Lung (tissue), 16 donors: Measurements from ENCODE around the gene BTG4. TPM values are rescaled to one million over a fixed set of nuclear protein-coding genes. Genes with fewer than 3 reads are reported as not detected.

ENCODE experiments used
- ATAC-seq: fragments of 200-7000 bp; cut with Tn5 transposase; one replicate; pipeline ENCODE4 v1.9.1; 2020; ENCODE audit warnings: moderate number of reproducible peaks; ENCODE audit not compliant: insufficient read depth, low FRiP score
- DNase-seq, 3 donors: peaks; one replicate each; pipeline ENCODE4 v3.0.0-alpha.2; 2013 to 2017
- H3K27ac ChIP-seq, 2 donors: one replicate each; pipeline ENCODE4 v1.5.1; 2013; ENCODE audit warnings: mild to moderate bottlenecking in 2 of 2, moderate library complexity in 2 of 2, control low read depth in 1 of 2, inconsistent platforms in 1 of 2, low read depth in 1 of 2, low read length in 1 of 2
- H3K27me3 ChIP-seq, 3 donors: one replicate each; pipeline ENCODE4 v1.5.1; 2013; ENCODE audit warnings: low read length in 2 of 3; ENCODE audit not compliant: control insufficient read depth in 3 of 3, insufficient read depth in 3 of 3
- H3K36me3 ChIP-seq, 4 donors: one replicate each; pipeline ENCODE4 v1.5.1; 2013; ENCODE audit warnings: low read length in 4 of 4, mild to moderate bottlenecking in 1 of 4, moderate library complexity in 1 of 4; ENCODE audit not compliant: control insufficient read depth in 4 of 4, insufficient read depth in 4 of 4
- H3K4me1 ChIP-seq, 5 donors: one replicate each; pipeline ENCODE4 v1.5.1; 2013; ENCODE audit warnings: low read length in 5 of 5, mild to moderate bottlenecking in 2 of 5, moderate library complexity in 1 of 5; ENCODE audit not compliant: control insufficient read depth in 5 of 5, insufficient read depth in 5 of 5
- H3K4me3 ChIP-seq: one replicate; pipeline ENCODE4 v1.5.1; 2013; ENCODE audit warnings: mild to moderate bottlenecking, control low read depth, moderate library complexity
- H3K9ac ChIP-seq, 2 donors: one replicate each; pipeline ENCODE4 v1.5.1; 2013; ENCODE audit warnings: low read length in 2 of 2, control low read depth in 1 of 2; ENCODE audit not compliant: insufficient read depth in 1 of 2
- H3K9me3 ChIP-seq, 4 donors: one replicate each; pipeline ENCODE4 v1.5.1; 2013; ENCODE audit warnings: low read length in 3 of 4, mild to moderate bottlenecking in 1 of 4, moderate library complexity in 1 of 4; ENCODE audit not compliant: control insufficient read depth in 4 of 4, insufficient read depth in 3 of 4
- WGBS, 2 donors: extraction: QIAGEN DNeasy Blood & Tissue Kit; methylation state at CpG; one replicate each; pipeline ENCODE4 v1.1.7; 2013; 5-methylcytosine and 5-hydroxymethylcytosine counted together
- long read RNA-seq, 5 donors: transcript quantifications; one replicate each; lab custom pipeline, GENCODE V29; 2026
- polyA plus RNA-seq, 2 donors: library from polyadenylated mRNA; stranded (reverse); fragments of 200-250 nt; gene quantifications; one replicate each; pipeline ENCODE4 v1.2.1, GENCODE V29; 2013
- total RNA-seq, 2 donors: library from RNA; depleted of rRNA in 1 of 2; stranded (reverse); fragments of >200 nt in 1 of 2; gene quantifications; one replicate each; pipeline ENCODE4 v1.2.1, GENCODE V29; 2014 to 2021
- TF ChIP-seq, protein P1 (sequence below): IDR thresholded peaks from 2 replicates; pipeline ENCODE4 v1.5.1; 2012; ENCODE audit warnings: mild to moderate bottlenecking; ENCODE audit errors: control extremely low read depth, extremely low read depth
- donor health status: control.
- donor health status: control.
- donor health status: Bipolar disorder and iron deficiency.
- donor health status: healthy.
- donor health status: DM: yes; HTN: yes; CAD: no.

BTG4 gene
- total RNA-seq (1 to 10 TPM in 1 of 2 donors, under 1 TPM in 1; 0.74 to 1.5 TPM), polyA plus RNA-seq (under 1 TPM; 0.23 to 0.30 TPM)
- long read RNA-seq, donor 1 = 0 reads
- long read RNA-seq, donor 2 = 0 reads
- long read RNA-seq, donor 3 = 0 reads
- long read RNA-seq, donor 4 = 0 reads
- long read RNA-seq, donor 5, partial matches to known transcripts = 110 of 140 reads
- long read RNA-seq, donor 5, other reads (novel, unspliced or antisense) = 30 of 140 reads

DNA sequence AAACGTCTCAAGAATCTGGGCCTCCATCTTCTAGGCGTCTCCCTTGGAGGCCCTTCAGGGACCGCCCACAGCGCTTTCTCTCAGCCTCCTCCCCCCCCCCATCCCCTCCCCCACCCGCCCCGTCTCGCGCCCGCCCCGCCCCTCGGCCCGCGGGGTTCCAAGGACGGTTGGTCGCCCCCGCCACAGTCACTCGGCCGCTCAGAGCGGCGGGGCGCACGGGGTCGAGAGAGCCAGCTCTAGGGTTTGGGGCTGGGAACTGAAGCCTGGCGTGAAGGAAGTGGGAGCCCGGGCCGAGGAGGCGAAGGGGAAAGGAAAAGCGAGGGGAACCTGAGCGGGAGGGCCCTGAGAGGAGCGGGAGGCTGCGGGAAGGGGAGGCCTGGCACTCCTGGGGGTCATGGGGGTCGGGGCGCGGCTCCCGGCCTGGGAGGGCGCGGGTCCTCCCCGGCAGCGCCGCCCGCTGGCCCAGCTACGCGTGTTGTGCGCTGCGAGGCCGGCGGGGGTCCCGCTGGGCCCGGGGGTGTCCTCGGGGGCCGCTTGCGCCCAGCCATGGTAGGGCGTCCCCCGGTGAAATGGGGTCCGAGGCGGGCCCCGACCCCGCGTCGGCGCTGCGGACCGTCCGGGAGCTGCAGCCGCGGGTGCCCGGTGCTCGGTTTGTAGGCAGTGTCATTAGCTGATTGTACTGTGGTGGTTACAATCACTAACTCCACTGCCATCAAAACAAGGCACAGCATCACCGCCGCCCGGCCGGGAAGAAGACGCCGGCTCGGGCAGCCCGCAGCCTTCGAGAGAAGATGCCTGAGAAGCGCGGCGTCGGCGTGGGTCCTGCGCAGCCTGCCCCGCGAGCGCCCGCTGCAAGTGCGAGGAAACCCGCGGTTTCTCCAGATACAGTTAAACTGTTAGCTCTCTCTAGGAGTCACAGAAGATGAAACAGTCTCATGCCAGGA, at the start of gene BTG4:
BTG4 (minus strand) TSS at position 91 of the 944 bp plus-strand sequence. CDS start 13,610 bp downstream, outside the sequence.
- Histone ChIP-seq H3K9ac (no peak within 1 kb of the TSS), H3K9me3 (no peaks in the 10 kb centered on the region), H3K4me1 (peaks cover 0 to 11% (median 0%) of the 10 kb centered on the region in 5 donors), H3K27ac (no peak within 1 kb of the TSS), H3K36me3 (no peaks in the 10 kb centered on the region), H3K27me3 (peaks cover 0 to 41% (median 34%) of the 10 kb centered on the region in 3 donors), H3K4me3 (peak within 1 kb of the TSS; percentile 41)
- TF ChIP-seq, protein P1, sequence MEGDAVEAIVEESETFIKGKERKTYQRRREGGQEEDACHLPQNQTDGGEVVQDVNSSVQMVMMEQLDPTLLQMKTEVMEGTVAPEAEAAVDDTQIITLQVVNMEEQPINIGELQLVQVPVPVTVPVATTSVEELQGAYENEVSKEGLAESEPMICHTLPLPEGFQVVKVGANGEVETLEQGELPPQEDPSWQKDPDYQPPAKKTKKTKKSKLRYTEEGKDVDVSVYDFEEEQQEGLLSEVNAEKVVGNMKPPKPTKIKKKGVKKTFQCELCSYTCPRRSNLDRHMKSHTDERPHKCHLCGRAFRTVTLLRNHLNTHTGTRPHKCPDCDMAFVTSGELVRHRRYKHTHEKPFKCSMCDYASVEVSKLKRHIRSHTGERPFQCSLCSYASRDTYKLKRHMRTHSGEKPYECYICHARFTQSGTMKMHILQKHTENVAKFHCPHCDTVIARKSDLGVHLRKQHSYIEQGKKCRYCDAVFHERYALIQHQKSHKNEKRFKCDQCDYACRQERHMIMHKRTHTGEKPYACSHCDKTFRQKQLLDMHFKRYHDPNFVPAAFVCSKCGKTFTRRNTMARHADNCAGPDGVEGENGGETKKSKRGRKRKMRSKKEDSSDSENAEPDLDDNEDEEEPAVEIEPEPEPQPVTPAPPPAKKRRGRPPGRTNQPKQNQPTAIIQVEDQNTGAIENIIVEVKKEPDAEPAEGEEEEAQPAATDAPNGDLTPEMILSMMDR = no peak
- DNase-seq (peak; percentile 20 to 51 (median 40)), ATAC-seq (no peak)
- WGBS, 2 donors = 5% methylated on average over 78 to 90 of the region's 90 CpGs

DNA sequence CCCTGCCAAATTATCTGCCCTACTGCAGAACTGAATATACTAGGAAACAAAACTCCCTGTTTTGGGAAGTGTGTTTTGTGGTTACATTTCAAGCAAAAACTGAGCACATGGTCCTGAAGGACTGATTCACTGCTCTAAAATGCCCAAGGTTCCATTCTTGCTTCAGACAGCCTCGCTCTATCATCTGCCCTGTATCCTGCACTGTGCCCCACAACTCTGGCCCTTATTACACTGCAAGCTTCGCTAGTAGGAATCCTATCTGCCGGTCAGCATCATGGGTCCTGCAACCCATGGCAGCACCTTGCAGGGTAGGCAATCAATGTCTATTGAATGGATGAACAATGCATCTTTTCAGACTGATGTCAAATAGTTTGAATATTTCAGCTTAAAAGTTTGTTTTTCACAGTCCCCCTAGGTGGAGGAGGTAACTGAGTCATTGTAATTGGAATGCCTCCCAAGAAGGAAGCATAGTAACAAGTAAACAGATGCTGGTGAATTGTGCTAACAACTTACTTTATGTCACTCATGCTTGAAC, 49.7 kb upstream of the BTG4 start:
- no peak overlapping the region for H3K9ac ChIP-seq
- no peak overlapping the region for H3K27ac ChIP-seq
- TF ChIP-seq, protein P1 = no peak
- H3K9me3 ChIP-seq = no peaks in the 10 kb centered on the region
- peaks cover 0 to 9% (median 0%) of the 10 kb centered on the region in 4 donors for H3K36me3 ChIP-seq
- WGBS, 2 donors = 59 to 76% methylated on average over 3 of the region's 3 CpGs
- DNase-seq (no peak), ATAC-seq (no peak)
- H3K4me1 ChIP-seq = peaks cover 0 to 2% (median 0%) of the 10 kb centered on the region in 5 donors
- no peak overlapping the region for H3K4me3 ChIP-seq
- no peaks in the 10 kb centered on the region for H3K27me3 ChIP-seq

DNA sequence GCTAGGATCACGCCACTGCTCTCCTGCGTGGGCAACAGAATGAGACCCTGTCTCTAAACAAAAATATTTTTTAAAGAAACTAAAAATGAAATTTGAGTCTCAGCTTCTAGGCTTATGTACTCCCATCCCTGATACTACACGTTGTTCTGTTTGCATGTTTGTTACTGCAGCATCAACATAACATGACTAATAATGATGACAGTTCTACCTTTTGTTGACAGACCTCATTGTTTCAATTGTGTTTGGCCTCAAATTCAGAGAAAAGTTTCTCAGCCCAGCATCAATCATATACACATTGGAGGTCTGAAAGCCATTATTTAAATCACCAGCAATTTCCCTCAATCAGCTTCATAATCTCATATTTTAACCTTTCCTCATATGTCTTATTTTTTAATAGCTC, 49.1 kb upstream of the BTG4 start:
- ATAC-seq = no peak
- H3K4me1 ChIP-seq = peaks cover 0 to 2% (median 0%) of the 10 kb centered on the region in 5 donors
- TF ChIP-seq, protein P1 = no peak
- 85 to 94% methylated on average over 3 of the region's 3 CpGs for WGBS, 2 donors
- H3K27ac ChIP-seq = no peak overlapping the region
- no peak for DNase-seq
- no peaks in the 10 kb centered on the region for H3K27me3 ChIP-seq
- H3K9ac ChIP-seq = no peak overlapping the region
- H3K9me3 ChIP-seq = no peaks in the 10 kb centered on the region
- H3K4me3 ChIP-seq = no peak overlapping the region
- H3K36me3 ChIP-seq = peaks cover 0 to 10% (median 0%) of the 10 kb centered on the region in 4 donors
